Endothelial cell of umbilical vein (primary cell): ENCODE measurements around the gene CFAP70. TPM values are rescaled to one million over a fixed set of nuclear protein-coding genes. Genes with fewer than 3 reads are reported as not detected.

Experiments
- BruUV-seq: library from RNA; stranded (reverse); fragments of 400-500 nt; replicated peaks from 2 replicates; lab custom pipeline; 2021; lab: Mats Ljungman, UMichigan
- CTCF ChIA-PET: fragments of 300-600, 350-600 bp; sonication (Branson Sonifier 250); formaldehyde crosslinking; loops from one replicate; lab custom pipeline; 2021; ENCODE audit warnings: antibody characterized with exemption, inconsistent platforms; lab: Charles Lee
- POLR2A ChIA-PET: fragments of 300-600, 350-600 bp; sonication (Branson Sonifier 250); formaldehyde crosslinking; loops from one replicate; lab custom pipeline; 2021; ENCODE audit warnings: antibody characterized with exemption, inconsistent platforms; lab: Charles Lee
- DNase-seq: peaks from one replicate; pipeline ENCODE4 v3.0.0-alpha.2; 2011; ENCODE audit warnings: low read depth, low spot score
- FAIRE-seq: peaks from 2 replicates; lab custom pipeline; 2011; peaks lifted over from hg19 to GRCh38; lab: Jason Lieb, UNC
- H2AFZ ChIP-seq: 2 replicates; pipeline ENCODE4 v1.6.0; 2012; ENCODE audit warnings: low read depth, low read length, control low read depth, inconsistent platforms
- H3K27ac ChIP-seq: 2 replicates; pipeline ENCODE4 v1.5.1; 2011; ENCODE audit warnings: low read depth, mild to moderate bottlenecking, control low read depth, low read length, moderate library complexity; ENCODE audit not compliant: insufficient read depth
- H3K27me3 ChIP-seq, 2 experiments: 2 replicates each; pipeline versions ENCODE4 v1.6.0 to v1.6.1; 2011; ENCODE audit warnings: low read length in 2 of 2, mixed read lengths in 1 of 2; ENCODE audit not compliant: control insufficient read depth in 2 of 2, insufficient read depth in 2 of 2
- H3K36me3 ChIP-seq, 2 experiments: 2 replicates in 1 of 2; 3 replicates in 1 of 2; pipeline ENCODE4 v1.5.1; 2011; ENCODE audit warnings: low read length in 2 of 2, mild to moderate bottlenecking in 1 of 2, moderate library complexity in 1 of 2; ENCODE audit not compliant: control insufficient read depth in 2 of 2, insufficient read depth in 2 of 2; ENCODE audit errors: extremely low read depth in 1 of 2
- H3K4me1 ChIP-seq: 3 replicates; pipeline ENCODE4 v1.5.1; 2011; ENCODE audit warnings: mild to moderate bottlenecking, low read length; ENCODE audit not compliant: control insufficient read depth, insufficient read depth; ENCODE audit errors: extremely low read depth
- H3K4me2 ChIP-seq: 2 replicates; pipeline ENCODE4 v1.6.1; 2011; ENCODE audit warnings: low read length, control low read depth, mixed read lengths; ENCODE audit not compliant: insufficient read depth
- H3K4me3 ChIP-seq, 3 experiments: fragments of 200-600 bp in 1 of 3; sonication (generic), shearing (Covaris generic) in 1 of 3; replicated peaks in 1 of 3; 2 replicates each; pipeline ENCODE4 v1.5.1; 2011 to 2016; ENCODE audit warnings: control low read depth in 3 of 3, low read length in 3 of 3, mild to moderate bottlenecking in 2 of 3, inconsistent platforms in 1 of 3, low read depth in 1 of 3, moderate library complexity in 1 of 3; ENCODE audit not compliant: insufficient read depth in 1 of 3
- H3K79me2 ChIP-seq: 2 replicates; pipeline ENCODE4 v1.6.0; 2012; ENCODE audit warnings: low read length, inconsistent platforms; ENCODE audit not compliant: control insufficient read depth, insufficient read depth
- H3K9ac ChIP-seq: replicated peaks from 2 replicates; pipeline ENCODE3; 2011; ENCODE audit warnings: low read length, control low read depth; ENCODE audit not compliant: insufficient read depth; ENCODE audit errors: extremely low read depth
- H3K9me1 ChIP-seq: replicated peaks from 3 replicates; pipeline ENCODE4 v1.6.0; 2011; ENCODE audit warnings: mild to moderate bottlenecking, low read length; ENCODE audit not compliant: control insufficient read depth, insufficient read depth; ENCODE audit errors: extremely low read depth
- H3K9me3 ChIP-seq: replicated peaks from 2 replicates; pipeline ENCODE4 v1.5.1; 2012; ENCODE audit warnings: low read length, inconsistent platforms; ENCODE audit not compliant: control insufficient read depth, insufficient read depth
- H4K20me1 ChIP-seq: replicated peaks from 2 replicates; pipeline ENCODE3; 2011; ENCODE audit warnings: mild to moderate bottlenecking, low read length; ENCODE audit not compliant: control insufficient read depth, insufficient read depth; ENCODE audit errors: extremely low read depth
- CTCF ChIP-seq, 2 donors: IDR thresholded peaks; 1 replicate in 1 of 2; 2 replicates in 1 of 2; pipeline ENCODE4 v1.5.1; 2011; ENCODE audit warnings: low read length in 2 of 2, mild to moderate bottlenecking in 2 of 2, moderate library complexity in 2 of 2, control low read depth in 1 of 2, inconsistent platforms in 1 of 2, low read depth in 1 of 2; ENCODE audit not compliant: insufficient read depth in 1 of 2; ENCODE audit errors: extremely low read depth in 1 of 2
- EZH2 ChIP-seq: IDR thresholded peaks from 2 replicates; pipeline ENCODE4 v1.6.1; 2012; ENCODE audit warnings: borderline replicate concordance, low read depth, mild to moderate bottlenecking, moderate library complexity, low read length, inconsistent platforms; ENCODE audit not compliant: severe bottlenecking
- FOS ChIP-seq: IDR thresholded peaks from 2 replicates; pipeline ENCODE4 v1.6.1; 2011; ENCODE audit warnings: mild to moderate bottlenecking, low read length, moderate library complexity, borderline replicate concordance; ENCODE audit not compliant: insufficient read depth
- GATA2 ChIP-seq: IDR thresholded peaks from 2 replicates; pipeline ENCODE4 v1.7.0; 2011; ENCODE audit warnings: low read depth, mild to moderate bottlenecking, moderate library complexity, mixed read lengths, low read length; ENCODE audit not compliant: insufficient read length, insufficient read depth
- JUN ChIP-seq: IDR thresholded peaks from 2 replicates; pipeline ENCODE4 v1.6.1; 2011; ENCODE audit warnings: borderline replicate concordance, low read depth; ENCODE audit not compliant: insufficient read length, insufficient read depth
- MYC ChIP-seq: IDR thresholded peaks from one replicate; pipeline ENCODE4 v1.6.1; 2011; ENCODE audit warnings: mild to moderate bottlenecking, low read depth, low read length
- POLR2A ChIP-seq: IDR thresholded peaks from 2 replicates; pipeline ENCODE4 v1.6.1; 2012; ENCODE audit warnings: low read depth, mild to moderate bottlenecking, control low read depth, low read length
- POLR2AphosphoS5 ChIP-seq: IDR thresholded peaks from 2 replicates; pipeline ENCODE4 v1.6.1; 2012; ENCODE audit warnings: low read depth, mild to moderate bottlenecking, control low read depth, low read length, moderate library complexity; ENCODE audit not compliant: insufficient read depth
- dilution Hi-C: fragments of 300-500 bp; cut with MboI; formaldehyde crosslinking; loops from one replicate; pipeline ENCODE4 v1.15.0; 2019; ENCODE audit warnings: low sequenced_read_pairs; ENCODE audit not compliant: extremely low pct_ligation_motif_present
- intact Hi-C: fragments of 100-400 bp; cut with micrococcal nuclease; formaldehyde crosslinking; loops from one replicate; pipeline ENCODE4 v1.10.0; 2022
- polyA plus RNA-seq, 4 experiments: library from polyadenylated mRNA; depleted of rRNA in 3 of 4; stranded (reverse) in 3 of 4; unstranded in 1 of 4; fragments of >200 nt; gene quantifications; 2 replicates each; pipeline versions ENCODE4 v1.2.1 to v1.2.3, GENCODE V29; 2011 to 2012; ENCODE audit warnings: missing spikeins in 1 of 4
- total RNA-seq: library from RNA; stranded (reverse); gene quantifications from 2 replicates; pipeline ENCODE4 v1.2.3, GENCODE V29; 2021
- TF ChIP-seq, protein P1 (sequence below): IDR thresholded peaks from 2 replicates; pipeline ENCODE4 v1.6.1; 2011; ENCODE audit not compliant: insufficient read depth, insufficient read length

CFAP70 gene
- total and polyA plus RNA-seq, 2 donors (not counting 3 experiments of a cell fraction or from before 2014, with no cell fraction given): 0.19 to 0.27 TPM

DNA sequence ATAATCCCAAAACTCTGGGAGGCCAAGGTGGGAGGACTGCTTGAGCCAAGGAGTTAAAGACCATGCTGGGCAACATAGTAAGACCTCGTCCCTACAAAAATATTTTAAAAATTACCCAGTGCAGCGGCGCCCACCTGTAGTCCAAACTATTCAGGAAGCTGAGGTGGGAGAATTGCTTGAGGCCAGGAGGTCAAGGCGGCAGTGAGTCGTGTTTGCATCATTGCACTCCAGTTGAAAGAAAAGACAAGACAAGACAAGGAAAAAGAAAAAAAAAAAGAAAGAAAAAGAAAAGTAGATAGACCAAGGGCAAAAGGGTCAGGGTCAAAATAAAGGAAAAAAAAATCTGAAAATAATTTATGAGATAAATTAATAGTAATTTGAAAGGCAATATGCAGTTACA, 49.4 kb upstream of the CFAP70 start:
- no peak overlapping the region for H3K27ac ChIP-seq
- CTCF ChIA-PET: no interaction called here
- dilution Hi-C loops: no loop called here
- POLR2A ChIA-PET: no interaction called here
- no peaks in the 10 kb centered on the region for H3K9me3 ChIP-seq
- DNase-seq (no peak), FAIRE-seq (no peak)
- H2AFZ ChIP-seq: no peak overlapping the region
- H3K4me2 ChIP-seq: no peak overlapping the region
- H3K27me3 ChIP-seq: no peaks in the 10 kb centered on the region
- no peak overlapping the region for H3K9ac ChIP-seq
- H3K4me3 ChIP-seq: no peak overlapping the region
- no TSS peak for BruUV-seq
- no peaks in the 10 kb centered on the region for H3K36me3 ChIP-seq
- peaks cover 5% of the 10 kb centered on the region for H3K4me1 ChIP-seq
- no peak for TF ChIP-seq CTCF (IDR thresholded peaks at IDR 0.05; ENCODE audit: extremely low read depth in 1 of 2, insufficient read depth in 1 of 2, low read depth in 1 of 2, low read length in 2 of 2)
- no peak for TF ChIP-seq POLR2AphosphoS5
- TF ChIP-seq GATA2: no peak
- TF ChIP-seq, protein P1, sequence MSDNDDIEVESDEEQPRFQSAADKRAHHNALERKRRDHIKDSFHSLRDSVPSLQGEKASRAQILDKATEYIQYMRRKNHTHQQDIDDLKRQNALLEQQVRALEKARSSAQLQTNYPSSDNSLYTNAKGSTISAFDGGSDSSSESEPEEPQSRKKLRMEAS: no peak
- TF ChIP-seq JUN: no peak
- no peak for TF ChIP-seq POLR2A
- TF ChIP-seq MYC: no peak
- TF ChIP-seq FOS: no peak
- TF ChIP-seq EZH2: no peak
- H4K20me1 ChIP-seq: peaks cover 16% of the 10 kb centered on the region
- intact Hi-C loops: no loop called here
- peaks cover 89% of the 10 kb centered on the region for H3K79me2 ChIP-seq
- no peaks in the 10 kb centered on the region for H3K9me1 ChIP-seq
